Fibroblast of gingiva (primary cell): Measurements from ENCODE around the gene DIP2C.
A peak's percentile ranks its signal among the peaks of the same experiment; 100 is the strongest.

Experiments
- DNase-seq: peaks from one replicate; pipeline ENCODE4 v3.0.0-alpha.2; 2011; ENCODE audit warnings: low read depth

DIP2C gene

DNA sequence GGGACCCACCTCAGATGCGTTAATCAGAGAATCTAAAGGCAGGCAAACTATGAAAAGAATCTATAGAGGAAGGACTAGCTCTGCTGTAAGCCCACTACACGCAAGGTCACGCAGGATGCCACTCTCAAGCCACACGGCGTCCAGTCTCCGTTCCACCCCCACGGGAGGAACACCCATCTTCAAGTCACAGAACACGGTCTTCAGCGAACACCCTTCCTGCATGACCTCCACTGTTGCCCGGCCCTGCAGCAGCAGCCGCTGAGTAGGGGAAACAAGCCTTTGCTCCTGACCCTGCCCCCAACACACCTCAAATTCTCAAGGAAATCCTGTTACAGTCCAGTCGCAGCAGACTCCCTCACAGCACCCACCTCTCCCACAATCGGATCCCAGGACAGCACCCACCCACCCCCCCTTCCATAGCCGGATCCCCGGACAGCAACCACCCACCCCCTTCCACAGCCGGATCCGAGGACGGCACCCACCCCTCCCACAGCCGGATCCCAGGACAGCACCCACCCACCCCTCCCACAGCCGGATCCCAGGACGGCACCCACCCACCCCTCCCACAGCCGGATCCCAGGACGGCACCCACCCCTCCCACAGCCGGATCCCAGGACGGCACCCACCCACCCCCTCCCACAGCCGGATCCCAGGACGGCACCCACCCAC, 133.7 kb downstream of the DIP2C start:
- DNase-seq: no peak

GRCh38 chr10:555281-555680, 134.2 kb downstream of the DIP2C start:
- DNase-seq: no peak

DNA sequence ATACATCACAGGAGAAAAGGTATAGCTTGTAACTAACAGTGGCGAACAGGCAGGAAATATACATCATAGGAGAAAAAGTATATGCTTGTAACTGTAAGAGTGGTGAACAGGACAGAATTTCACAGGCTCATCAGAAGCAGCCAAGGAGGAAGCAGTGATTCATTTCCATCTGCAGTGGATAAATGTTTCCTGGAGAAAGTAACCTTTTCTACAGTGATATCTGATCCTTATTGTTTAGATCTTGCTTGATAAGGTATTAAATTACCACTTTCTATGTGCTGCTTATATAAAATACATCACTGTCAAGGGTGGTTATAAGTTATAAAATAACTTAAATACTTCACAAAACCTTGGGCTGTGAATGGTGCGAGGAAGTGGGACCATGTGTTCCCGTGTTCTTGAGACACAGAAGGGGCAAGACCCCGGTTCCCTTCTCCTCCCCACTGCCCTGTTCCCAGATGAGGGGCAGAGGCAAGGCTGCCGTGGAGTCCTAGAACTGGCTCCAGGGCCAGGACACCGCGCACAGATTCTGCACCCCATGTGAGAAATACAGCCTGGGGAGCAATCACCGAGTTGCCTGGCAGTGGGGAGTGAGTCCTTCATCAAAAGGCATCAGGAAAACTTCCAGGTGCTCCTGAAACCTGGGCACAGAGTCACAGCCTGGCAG, 135.2 kb downstream of the DIP2C start:
- DNase-seq: peak; percentile 18

DNA sequence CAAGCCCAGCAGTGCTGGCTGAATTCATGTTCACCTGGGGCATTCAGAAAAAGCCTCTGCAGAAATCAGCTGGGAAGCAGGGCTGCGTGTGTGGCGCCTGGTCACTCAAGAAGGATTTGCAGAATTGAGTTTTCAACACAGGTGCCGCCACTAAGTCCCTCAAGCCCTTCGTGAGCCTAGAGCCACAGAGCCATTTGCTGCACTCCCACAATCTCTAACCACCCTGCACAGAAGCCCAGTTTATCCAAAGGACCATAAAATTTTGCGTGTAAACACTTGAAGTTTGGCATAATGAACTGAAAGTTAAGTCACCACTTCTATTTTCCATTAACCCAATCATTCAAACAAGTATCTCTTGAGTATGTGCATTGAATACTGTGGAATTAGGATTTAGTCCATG, 136.2 kb downstream of the DIP2C start:
- no peak for DNase-seq

GRCh38 chr10:552679-553078, 136.8 kb downstream of the DIP2C start:
- no peak for DNase-seq

GRCh38 chr10:551373-552252, 137.9 kb downstream of the DIP2C start:
- no peak for DNase-seq

- no peak for DNase-seq
Measured at GRCh38 chr10:550665-551372, 138.6 kb downstream of the DIP2C start.

DNA sequence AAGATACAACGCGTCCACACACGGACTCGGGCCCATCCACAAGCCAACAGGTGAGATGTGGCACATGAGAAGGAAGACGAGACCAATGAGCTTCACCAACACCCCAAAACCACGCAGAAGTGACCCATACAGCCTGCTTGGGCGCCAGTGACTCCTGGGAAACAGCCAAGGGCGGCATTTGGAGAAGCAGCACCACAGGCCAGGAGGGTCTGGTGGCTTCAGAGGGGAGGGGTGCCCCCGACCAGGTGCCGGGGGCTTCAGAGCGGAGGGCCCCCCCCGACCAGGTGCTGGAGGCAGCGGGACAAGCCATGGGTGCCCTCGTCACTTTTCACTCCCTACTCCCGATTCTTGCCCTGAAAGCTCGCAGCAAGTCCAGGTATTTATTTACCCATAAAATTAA, 140.1 kb downstream of the DIP2C start:
- no peak for DNase-seq

GRCh38 chr10:548238-548901, 141.1 kb downstream of the DIP2C start:
- no peak for DNase-seq

DNA sequence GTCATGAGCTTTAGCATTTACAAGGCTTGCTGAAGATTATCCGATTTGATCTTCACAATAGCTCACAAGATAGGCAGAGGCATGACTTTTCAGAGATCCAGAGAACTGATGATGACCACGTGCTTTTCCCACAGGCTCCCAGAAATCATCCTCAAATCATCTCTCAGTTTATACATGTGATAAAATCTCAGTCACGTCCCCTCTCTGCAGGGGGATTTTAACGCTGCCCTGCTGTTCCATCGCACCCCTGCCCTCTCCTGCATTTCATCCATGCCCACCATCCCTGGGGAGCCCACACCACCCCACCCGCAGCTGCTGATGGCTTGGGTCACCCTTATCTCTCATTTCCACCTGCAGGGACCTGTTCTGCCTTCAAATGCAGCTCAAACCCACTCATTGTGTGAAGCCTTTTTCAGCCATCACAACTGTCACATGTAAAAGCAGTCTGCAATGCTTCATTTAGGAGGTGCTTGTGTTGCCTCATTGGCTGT, 141.8 kb downstream of the DIP2C start:
- no peak for DNase-seq

DNA sequence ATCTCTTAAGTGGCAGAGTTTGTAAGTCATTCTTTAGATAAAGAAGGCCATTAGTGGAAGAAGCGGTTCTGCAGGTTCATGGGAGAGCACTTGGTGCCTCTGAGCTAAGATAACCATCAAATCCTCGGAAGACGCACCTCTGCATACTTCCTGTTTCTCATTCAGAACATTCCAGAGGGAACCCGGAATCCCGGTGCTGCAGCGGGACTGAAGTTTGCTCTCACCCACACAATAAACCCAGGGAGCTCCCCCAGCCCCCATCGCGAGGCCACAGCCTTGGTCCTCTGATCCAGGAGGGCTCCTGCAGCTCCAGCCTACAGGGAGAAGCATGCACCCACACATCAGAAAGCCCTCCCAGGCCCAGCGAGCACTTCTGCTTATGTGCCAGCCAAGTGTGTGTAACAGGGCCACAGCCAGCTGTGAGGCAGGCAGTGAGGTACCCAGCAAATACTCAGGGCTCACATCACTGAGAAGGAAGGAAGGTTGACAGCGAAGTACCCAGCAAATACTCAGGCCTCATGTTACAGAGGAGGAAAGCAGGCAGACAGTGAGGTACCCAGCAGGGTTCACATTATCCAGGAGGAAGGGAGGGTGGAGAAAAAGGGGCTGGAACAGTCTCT, 142.4 kb downstream of the DIP2C start:
- DNase-seq: no peak

GRCh38 chr10:546451-546850, 143.0 kb downstream of the DIP2C start:
- no peak for DNase-seq

- DNase-seq: no peak
Measured at GRCh38 chr10:543862-544822, 145.3 kb downstream of the DIP2C start.

- no peak for DNase-seq
Measured at GRCh38 chr10:543131-543530, 146.3 kb downstream of the DIP2C start.

GRCh38 chr10:541750-542371, 147.6 kb downstream of the DIP2C start:
- DNase-seq: no peak

DNA sequence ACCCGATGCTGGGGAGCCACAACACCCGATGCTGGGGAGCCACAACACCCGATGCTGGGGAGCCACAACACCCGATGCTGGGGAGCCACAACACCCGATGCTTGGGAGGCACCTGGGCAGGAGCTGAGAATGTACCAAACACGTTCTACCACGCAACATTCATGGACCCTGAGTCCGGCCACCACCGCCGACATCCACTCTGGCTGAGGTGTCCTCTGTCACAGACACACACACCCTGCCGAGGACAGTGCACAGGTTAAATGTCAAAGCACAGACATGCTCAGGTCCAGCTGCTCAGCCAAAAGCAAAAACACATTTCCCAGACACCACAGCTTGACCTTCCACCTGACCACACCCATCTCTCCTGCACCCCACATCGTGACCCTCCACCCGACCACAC, 148.4 kb downstream of the DIP2C start:
- DNase-seq: no peak

- DNase-seq: peak; percentile 13
Measured at GRCh38 chr10:538895-539294, 150.6 kb downstream of the DIP2C start.

GRCh38 chr10:536935-537334, 152.5 kb downstream of the DIP2C start:
- no peak for DNase-seq

DNA sequence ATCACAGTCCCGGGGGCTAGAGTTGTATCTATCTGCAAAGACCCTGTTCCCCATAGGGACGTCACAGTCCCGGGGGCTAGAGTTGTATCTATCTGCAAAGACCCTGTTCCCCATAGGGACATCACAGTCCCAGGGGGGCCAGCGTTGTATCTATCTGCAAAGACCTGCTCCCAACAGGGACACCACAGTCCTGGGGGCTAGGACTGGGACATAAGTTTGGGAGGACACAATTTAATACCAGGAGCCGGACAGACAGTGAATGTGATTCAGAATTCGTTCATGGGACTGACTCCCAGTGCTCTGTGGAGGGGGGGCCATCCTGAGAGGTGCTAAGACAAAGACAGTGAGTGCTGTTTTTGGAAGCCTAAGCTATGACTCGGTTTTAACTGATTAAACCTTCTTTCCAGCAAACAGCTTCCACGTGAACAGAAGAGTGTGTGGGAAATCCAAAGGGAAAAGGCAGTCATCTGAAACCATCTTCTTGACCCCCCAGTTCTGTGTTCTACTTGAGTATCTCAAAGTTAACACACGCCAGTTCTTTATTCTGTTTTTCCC, 153.0 kb downstream of the DIP2C start:
- DNase-seq: no peak
